GM11168 (cell line): ENCODE data around the gene CFAP20DC.
"Not testable (repeated sequence)": the region's sequence is repeated elsewhere in the genome, so short reads cannot be mapped to it uniquely, and the experiment has no call there.

Source experiments
- in situ Hi-C: fragments of 300-500 bp; cut with MboI; formaldehyde crosslinking; loops from one replicate; pipeline ENCODE4 v1.12.0; 2022; ENCODE audit warnings: low sequenced_read_pairs; ENCODE audit not compliant: unreplicated experiment

Gene CFAP20DC

DNA sequence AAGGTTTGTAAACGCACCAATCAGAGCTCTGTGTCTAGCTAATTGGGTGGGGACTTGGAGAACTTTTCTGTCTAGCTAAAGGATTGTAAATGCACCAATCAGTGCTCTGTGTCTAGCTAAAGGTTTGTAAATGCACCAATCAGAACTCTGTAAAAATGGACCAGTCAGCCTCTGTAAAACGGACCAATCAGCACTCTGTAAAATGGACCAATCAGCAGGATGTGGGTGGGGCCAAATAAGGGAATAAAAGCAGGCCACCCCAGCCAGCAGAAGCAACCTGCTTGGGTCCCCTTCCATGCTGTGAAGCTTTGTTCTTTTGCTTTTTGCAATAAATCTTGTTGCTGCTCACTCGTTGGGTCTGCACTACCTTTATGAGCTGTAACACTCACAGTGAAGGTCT is 340.8 kb downstream of the CFAP20DC start:
- in situ Hi-C loops: not testable (repeated sequence)

DNA sequence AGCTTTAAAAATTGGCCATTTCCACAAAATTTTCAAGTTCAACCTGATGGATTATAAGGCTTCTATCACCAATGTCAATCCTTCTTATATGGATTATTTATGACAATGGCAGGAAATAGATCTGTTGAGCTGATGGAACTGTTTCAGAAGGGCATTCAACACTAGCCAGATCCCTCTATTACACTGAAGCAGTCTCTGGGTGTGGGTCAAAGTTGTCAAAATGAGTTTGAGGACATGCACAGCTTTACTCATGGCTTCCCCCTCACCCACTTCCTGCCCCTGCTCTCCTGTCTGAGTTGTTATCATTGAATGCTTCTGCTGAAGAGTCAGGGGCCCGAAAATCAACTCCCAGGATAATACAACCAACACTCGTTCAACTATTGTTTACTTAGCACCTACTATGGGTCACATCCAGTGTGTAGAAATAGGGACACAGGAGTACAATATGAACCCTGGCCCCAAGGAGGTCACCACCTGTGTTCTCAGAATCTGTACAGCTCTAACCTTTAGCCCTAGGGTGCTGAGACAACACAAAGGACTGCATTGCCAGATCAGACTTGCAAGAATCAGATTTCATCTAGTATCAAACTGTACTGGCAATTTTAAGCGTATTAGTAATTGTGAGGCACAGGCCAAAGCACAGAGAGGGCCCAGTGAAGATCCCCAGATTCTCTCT is 341.6 kb downstream of the CFAP20DC start:
- in situ Hi-C loops: no loop called here

DNA sequence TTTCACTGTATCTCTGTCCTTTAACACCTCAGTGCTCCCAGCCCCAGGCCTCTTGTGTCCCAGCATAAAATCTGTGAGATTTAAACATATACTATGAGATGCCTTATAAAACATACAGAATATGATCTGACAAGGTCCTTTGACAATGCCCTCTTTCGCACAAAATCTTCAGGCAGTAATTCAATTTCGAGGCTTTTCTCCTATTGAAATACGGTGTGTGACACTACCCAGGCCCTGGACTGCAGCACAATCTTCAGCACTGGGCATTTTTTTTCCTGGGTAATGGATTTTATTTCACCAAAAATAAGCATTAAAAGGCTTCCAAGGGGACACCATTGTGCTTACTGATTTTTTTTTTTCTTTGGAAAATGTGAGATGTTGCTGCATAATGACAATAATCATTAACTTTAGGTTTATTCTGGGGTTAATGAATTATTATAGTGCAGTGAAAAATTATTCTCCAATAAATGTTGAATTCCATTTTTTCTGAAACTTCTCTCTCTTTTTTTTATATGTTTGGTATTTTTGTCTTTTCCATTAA is 342.4 kb downstream of the CFAP20DC start:
- in situ Hi-C loops: no loop called here

DNA sequence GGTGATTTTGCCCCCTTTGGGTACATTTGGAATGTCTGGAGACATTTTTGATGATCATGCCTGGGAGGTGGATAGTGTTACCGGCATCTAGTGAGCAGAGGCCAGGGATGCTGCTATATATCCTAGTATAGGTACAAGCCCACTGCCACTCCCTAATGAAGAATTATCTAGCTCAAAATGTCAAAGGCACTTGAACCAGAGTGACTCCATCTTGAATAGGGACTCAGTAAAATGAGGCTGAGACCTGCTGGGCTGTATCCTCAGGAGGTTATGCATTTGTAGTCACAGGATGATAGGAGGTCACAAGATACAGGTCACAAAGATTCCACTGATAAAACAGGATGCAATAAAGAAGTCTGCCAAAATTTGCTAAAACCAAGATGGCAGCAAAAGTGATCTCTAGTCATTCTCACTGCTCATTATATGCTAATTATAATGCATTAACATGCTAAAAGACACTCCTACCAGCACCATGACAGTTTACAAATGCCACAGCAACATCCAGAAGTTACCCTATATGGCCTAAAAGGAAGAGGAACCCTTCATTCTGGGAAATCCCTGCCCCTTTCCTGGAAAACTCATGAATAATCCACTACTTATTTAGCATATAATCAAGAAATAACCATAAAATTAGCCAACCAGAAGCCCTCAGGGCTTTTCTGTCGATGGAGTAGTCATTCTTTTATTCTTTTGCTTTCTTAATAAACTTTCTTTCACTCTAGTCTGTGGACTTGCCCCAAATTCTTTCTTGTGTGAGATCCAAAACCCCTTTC is 343.2 kb downstream of the CFAP20DC start:
- in situ Hi-C loops: no loop called here

DNA sequence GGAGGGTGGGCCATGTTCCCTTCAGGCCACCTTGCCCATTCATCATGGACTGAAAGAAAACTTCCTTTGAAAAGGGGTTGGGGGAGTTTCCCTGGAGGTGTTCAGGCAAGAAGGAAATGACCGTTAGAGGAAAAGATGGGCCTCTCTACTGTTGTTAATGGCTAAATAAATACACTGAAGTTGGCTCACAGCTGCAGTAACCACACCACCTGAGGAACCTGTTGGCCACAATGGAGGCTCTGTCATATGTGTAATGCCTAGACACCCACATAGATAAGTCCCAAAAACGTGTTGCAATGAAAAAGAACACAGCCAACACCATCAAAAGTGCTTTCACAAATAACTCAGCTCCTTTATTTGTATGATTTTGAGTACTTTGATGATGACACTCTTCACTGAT is 345.1 kb downstream of the CFAP20DC start:
- in situ Hi-C loops: no loop called here

DNA sequence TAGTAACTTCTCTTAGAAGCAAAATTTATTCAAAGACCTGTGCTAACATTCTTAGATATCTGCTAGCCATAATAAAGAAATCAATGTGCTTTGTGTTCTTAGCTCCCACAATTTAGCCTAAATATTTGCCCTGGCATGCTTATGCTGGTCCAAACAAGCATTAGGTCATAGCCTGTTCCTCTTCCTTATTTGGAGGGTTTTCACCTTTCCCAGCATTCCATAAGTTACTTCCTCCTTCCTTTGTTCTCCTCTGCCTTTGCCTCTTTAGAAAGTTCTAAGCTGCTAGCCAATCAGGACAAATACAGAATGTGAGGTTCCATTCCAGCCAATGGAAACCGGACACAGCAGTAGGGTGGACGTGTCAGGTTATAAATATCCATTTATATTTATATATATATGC is 345.5 kb downstream of the CFAP20DC start:
- in situ Hi-C loops: not testable (repeated sequence)

DNA sequence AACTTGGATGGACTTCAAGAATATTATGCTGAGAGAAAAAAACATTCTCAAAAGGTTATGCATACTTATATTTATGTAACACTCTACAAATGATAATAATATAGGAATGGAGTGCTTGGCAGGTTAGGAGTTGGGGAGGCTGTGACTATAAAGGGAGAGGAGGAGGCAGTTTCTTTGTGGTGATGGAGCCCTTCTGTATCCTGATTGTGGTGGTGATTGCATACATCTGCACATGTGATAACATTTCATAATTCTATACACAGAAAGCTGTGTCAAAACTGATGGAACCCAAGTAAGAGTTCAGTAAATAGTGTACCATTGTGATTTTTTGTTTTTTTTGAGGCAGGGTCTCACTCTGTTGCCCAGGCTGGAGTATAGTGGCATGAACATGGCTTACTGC is 351.6 kb downstream of the CFAP20DC start:
- in situ Hi-C loops: no loop called here

DNA sequence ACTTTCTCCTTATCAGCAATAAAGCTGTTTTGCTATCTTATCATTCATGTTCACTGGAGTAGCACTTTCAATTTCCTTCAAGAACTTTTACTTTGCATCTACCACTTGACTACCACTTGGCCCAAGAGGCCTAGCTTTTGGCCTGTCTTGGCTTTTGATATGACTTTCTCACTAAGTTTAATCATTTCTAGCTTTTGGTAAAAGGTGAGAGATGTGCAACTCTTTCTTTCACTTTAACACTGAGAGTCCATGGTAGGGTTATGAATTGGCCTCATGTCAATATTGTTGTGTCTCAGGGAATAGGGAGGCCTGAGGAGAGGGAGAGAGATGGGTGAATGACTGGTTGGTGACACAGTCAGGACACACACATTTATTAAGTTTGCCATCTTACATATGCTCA is 352.3 kb downstream of the CFAP20DC start:
- in situ Hi-C loops: no loop called here

DNA sequence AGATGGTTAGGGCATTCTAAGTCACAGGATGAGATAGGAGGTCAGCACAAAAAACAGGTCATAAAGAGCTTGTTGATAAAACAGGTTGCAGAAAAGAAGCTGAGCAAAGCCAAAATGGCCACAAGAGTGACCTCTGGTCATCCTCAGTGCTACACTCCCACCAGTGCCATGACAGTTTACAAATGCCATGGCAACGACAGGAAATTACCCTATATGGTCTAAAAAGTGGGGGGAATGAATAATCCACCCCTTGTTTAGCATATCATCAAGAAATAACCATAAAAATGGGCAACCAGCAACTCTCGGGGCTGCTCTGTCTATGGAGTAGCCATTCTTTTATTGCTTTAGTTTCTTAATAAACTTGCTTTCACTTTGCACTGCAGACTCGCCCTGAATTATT is 353.0 kb downstream of the CFAP20DC start:
- in situ Hi-C loops: not testable (repeated sequence)

DNA sequence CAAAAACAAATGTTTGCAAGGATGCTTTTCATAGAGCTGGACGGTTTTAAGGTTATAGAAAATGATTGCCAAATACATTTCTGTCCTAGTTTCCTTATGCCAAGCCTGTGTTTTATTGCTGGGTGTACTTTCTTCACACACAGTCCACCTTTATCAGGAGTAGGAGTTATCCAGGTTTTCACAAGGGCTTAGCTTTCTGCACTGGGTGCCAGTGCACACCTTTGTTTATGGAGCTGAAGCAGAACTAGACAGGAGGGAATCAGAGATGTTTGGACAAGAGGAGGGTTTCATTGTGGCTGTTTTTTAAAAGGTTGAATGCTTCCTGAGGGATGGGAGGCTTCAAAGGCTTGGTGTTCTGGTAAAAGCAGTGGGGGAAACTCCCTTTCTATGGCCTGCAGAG is 353.7 kb downstream of the CFAP20DC start:
- in situ Hi-C loops: no loop called here

DNA sequence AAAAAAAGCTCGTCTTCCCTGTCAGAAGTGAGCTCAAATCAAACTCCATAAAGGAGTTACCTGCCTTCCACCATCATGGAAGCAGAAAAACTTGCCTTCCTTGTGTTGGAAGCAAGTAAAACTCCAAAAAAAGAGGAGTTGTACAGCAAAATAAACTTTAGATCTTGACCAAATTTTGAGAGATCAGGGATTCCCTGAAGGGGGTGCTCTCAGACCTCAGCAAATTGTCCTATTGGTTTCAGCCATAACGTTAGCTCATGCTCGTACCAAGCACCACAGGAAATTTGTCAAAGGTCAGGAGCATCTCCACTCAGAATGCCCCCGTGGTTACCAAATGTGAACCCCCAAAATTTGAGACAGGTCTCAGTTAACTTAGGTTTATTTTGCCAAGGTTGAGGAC is 354.5 kb downstream of the CFAP20DC start:
- in situ Hi-C loops: not testable (repeated sequence)

DNA sequence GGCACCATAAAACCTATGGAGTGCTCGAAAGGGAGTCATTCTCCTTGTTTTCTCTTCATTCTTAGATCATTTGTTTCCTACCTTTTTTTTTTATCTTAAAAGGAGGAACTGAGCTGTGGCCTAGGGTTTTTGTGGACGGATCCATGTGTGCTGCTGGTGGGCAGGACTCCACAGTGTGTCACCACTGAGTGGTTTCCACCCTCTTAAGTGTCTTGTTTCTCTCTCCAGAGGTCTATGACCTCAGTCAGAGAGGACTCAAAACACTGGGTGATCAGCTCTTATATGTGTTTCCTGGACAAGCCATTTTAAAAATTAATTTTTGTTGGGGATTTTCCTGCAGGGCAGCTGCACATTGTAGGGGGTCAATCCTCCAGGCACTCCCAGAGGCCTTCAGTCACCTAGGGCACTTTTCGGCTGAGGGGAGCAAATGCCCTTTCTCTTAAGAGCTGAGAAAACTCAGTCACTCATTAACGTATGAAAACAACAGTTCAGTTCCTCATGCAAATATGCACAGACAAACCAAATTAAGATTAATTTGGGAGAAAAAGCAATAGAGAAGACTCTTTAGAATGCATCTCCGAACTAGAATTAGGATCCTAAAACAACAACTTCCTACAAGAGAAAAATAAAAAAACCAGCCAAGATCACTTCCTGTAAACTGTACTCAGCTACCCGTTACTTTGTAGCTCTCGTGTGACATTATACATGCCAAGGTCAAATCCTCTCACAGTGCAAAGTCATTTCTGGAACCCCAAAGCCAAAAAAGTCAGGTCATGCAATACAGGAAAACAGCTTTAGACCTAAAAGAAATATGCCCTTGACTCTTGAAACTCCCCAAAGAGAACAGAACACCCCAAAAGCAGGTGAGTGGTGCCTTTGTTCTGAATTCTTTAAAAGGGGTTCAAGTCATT is 355.6 kb downstream of the CFAP20DC start:
- in situ Hi-C loops: no loop called here

DNA sequence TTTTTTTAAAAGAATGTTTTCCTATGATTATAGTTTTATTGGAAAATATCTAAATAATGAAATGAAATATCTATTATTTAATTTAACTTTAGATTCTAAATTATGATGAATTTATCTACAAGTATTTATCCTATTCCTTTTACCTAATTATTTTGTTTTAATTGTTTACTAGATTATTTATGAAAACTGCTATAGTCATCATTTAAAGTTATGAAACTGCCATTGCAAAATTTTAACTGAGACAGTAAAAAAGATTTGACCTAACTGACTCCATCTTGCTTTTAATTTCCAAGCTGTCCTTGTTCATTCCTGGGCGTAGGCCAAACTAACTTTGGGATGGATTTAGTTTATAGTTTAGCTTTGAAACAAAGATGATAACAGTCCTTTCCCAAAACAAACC is 357.3 kb downstream of the CFAP20DC start:
- in situ Hi-C loops: no loop called here
